Keratinocyte (primary cell): Measurements from ENCODE around the gene CHD2. TPM values are rescaled to one million over a fixed set of nuclear protein-coding genes. Genes with fewer than 3 reads are reported as not detected.

ENCODE experiments used
- DNase-seq: peaks from one replicate; pipeline ENCODE4 v3.0.0-alpha.2; 2011; ENCODE audit warnings: low read depth, missing footprints, low spot score
- FAIRE-seq: peaks from 2 replicates; lab custom pipeline; 2011; peaks lifted over from hg19 to GRCh38; lab: Jason Lieb, UNC
- H2AFZ ChIP-seq: 2 replicates; pipeline ENCODE4 v1.6.0; 2012; ENCODE audit warnings: low read length, control low read depth, inconsistent platforms; ENCODE audit not compliant: control insufficient read depth
- H3K27ac ChIP-seq: 2 replicates; pipeline ENCODE4 v1.5.1; 2011; ENCODE audit warnings: low read length; ENCODE audit not compliant: control insufficient read depth, insufficient read depth
- H3K27me3 ChIP-seq: 3 replicates; pipeline ENCODE4 v1.6.0; 2011; ENCODE audit warnings: low read length; ENCODE audit not compliant: control insufficient read depth, insufficient read depth; ENCODE audit errors: extremely low read depth
- H3K36me3 ChIP-seq, 2 experiments: 2 replicates in 1 of 2; 3 replicates in 1 of 2; pipeline ENCODE4 v1.5.1; 2011; ENCODE audit warnings: low read length in 2 of 2, mild to moderate bottlenecking in 1 of 2; ENCODE audit not compliant: control insufficient read depth in 2 of 2, insufficient read depth in 2 of 2; ENCODE audit errors: extremely low read depth in 1 of 2
- H3K4me1 ChIP-seq: 3 replicates; pipeline ENCODE4 v1.5.1; 2011; ENCODE audit warnings: low read length; ENCODE audit not compliant: control insufficient read depth, insufficient read depth; ENCODE audit errors: extremely low read depth
- H3K4me2 ChIP-seq: 3 replicates; pipeline ENCODE4 v1.6.0; 2011; ENCODE audit warnings: low read depth, low read length; ENCODE audit not compliant: control insufficient read depth, insufficient read depth; ENCODE audit errors: extremely low read depth
- H3K4me3 ChIP-seq, 3 experiments: fragments of 200-600 bp in 1 of 3; sonication (generic) in 1 of 3; 2 replicates in 2 of 3; 3 replicates in 1 of 3; pipeline ENCODE4 v1.5.1; 2011 to 2016; ENCODE audit warnings: low read length in 3 of 3, mild to moderate bottlenecking in 3 of 3, control low read depth in 2 of 3, inconsistent platforms in 1 of 3, low read depth in 1 of 3, mixed read lengths in 1 of 3, mixed run types in 1 of 3, moderate library complexity in 1 of 3; ENCODE audit not compliant: control insufficient read depth in 2 of 3, insufficient read depth in 2 of 3; ENCODE audit errors: extremely low read depth in 1 of 3
- H3K79me2 ChIP-seq: 2 replicates; pipeline ENCODE4 v1.6.0; 2012; ENCODE audit warnings: low read length; ENCODE audit not compliant: control insufficient read depth, insufficient read depth
- H3K9ac ChIP-seq: 3 replicates; pipeline ENCODE4 v1.6.0; 2011; ENCODE audit warnings: low read length; ENCODE audit not compliant: control insufficient read depth, insufficient read depth; ENCODE audit errors: extremely low read depth
- H3K9me1 ChIP-seq: 3 replicates; pipeline ENCODE4 v1.6.0; 2011; ENCODE audit warnings: low read length; ENCODE audit not compliant: control insufficient read depth, insufficient read depth; ENCODE audit errors: extremely low read depth
- H3K9me3 ChIP-seq: 2 replicates; pipeline ENCODE4 v1.5.1; 2012; ENCODE audit warnings: low read depth, low read length; ENCODE audit not compliant: control insufficient read depth
- H4K20me1 ChIP-seq: 3 replicates; pipeline ENCODE4 v1.6.0; 2011; ENCODE audit warnings: low read length; ENCODE audit not compliant: control insufficient read depth, insufficient read depth; ENCODE audit errors: extremely low read depth
- EZH2 ChIP-seq: IDR thresholded peaks from one replicate; pipeline ENCODE4 v1.6.1; 2012; ENCODE audit warnings: inconsistent platforms, mild to moderate bottlenecking, low read length, moderate library complexity
- dilution Hi-C: fragments of 300-500 bp; cut with MboI; formaldehyde crosslinking; loops from one replicate; pipeline ENCODE4 v1.7.0; 2020; ENCODE audit warnings: low sequenced_read_pairs; ENCODE audit not compliant: extremely low pct_ligation_motif_present
- polyA plus RNA-seq, 5 experiments: library from polyadenylated mRNA; depleted of rRNA in 3 of 5; stranded (reverse) in 3 of 5; stranded (forward) in 1 of 5; unstranded in 1 of 5; fragments of >200 nt; gene quantifications; 1 replicate in 1 of 5; 2 replicates in 3 of 5; 3 replicates in 1 of 5; pipeline versions ENCODE4 v1.2.1 to v1.2.3, GENCODE V29; 2011 to 2012; ENCODE audit warnings: missing spikeins in 2 of 5, low read depth in 1 of 5, low replicate concordance in 1 of 5
- TF ChIP-seq, protein P1 (sequence below), 3 experiments: IDR thresholded peaks in 1 of 3; conservative IDR thresholded peaks in 1 of 3; optimal IDR thresholded peaks in 1 of 3; 2 replicates in 2 of 3; 3 replicates in 1 of 3; pipeline versions ENCODE3 to v1.5.1; 2011; ENCODE audit warnings: low read length in 3 of 3, mild to moderate bottlenecking in 3 of 3, moderate library complexity in 2 of 3, control low read depth in 1 of 3, inconsistent platforms in 1 of 3; ENCODE audit not compliant: insufficient read depth in 2 of 3; ENCODE audit errors: extremely low read depth in 1 of 3

The CHD2 gene
- polyA plus RNA-seq, 1 donor (not counting 4 experiments of a cell fraction or from before 2014, with no cell fraction given), result 62.0 TPM

DNA sequence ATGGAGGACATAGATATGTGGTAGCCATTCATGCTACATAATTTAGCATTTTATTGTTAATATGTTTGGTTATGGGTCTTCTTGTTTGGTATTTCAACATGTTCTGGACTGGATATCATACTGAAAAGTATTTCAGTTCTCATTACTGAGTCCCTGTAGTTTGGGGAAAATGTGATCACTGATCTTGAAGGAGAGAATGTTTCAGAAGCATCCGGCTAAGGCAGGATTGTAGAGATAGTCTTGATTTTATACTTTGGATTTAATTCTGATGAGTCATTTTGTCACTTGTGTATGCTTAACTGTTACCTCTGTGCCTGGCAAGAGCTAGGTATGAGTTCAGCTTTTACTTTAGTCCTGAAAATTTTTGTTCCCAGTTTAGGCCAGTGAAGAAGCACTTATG lies 7.1 kb downstream of the CHD2 start:
- Histone ChIP-seq H3K9ac (peak overlapping the region; percentile 91), H3K4me1 (peaks cover 41% of the 10 kb centered on the region), H3K36me3 (peaks cover 3 to 16% of the 10 kb centered on the region in 2 experiments), H2AFZ (no peak overlapping the region), H3K27ac (peak overlapping the region; percentile 93), H3K9me3 (no peaks in the 10 kb centered on the region), H3K27me3 (no peaks in the 10 kb centered on the region), H3K79me2 (peaks cover 92% of the 10 kb centered on the region), H4K20me1 (peaks cover 5% of the 10 kb centered on the region), H3K4me3 (peak overlapping the region in 2 of 3 experiments; percentile 27 to 35), H3K9me1 (peaks cover 4% of the 10 kb centered on the region), H3K4me2 (peak overlapping the region; percentile 75)
- dilution Hi-C loops, result loop anchor here (25.0 kb wide), 1 partner anchor 95 kb away; no protein-coding TSS in a partner anchor
- no peak for FAIRE-seq
- TF ChIP-seq, protein P1, sequence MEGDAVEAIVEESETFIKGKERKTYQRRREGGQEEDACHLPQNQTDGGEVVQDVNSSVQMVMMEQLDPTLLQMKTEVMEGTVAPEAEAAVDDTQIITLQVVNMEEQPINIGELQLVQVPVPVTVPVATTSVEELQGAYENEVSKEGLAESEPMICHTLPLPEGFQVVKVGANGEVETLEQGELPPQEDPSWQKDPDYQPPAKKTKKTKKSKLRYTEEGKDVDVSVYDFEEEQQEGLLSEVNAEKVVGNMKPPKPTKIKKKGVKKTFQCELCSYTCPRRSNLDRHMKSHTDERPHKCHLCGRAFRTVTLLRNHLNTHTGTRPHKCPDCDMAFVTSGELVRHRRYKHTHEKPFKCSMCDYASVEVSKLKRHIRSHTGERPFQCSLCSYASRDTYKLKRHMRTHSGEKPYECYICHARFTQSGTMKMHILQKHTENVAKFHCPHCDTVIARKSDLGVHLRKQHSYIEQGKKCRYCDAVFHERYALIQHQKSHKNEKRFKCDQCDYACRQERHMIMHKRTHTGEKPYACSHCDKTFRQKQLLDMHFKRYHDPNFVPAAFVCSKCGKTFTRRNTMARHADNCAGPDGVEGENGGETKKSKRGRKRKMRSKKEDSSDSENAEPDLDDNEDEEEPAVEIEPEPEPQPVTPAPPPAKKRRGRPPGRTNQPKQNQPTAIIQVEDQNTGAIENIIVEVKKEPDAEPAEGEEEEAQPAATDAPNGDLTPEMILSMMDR (optimal IDR thresholded peaks at IDR 0.05 in 1 of 3, IDR thresholded peaks at IDR 0.05 in 1 of 3, conservative IDR thresholded peaks at IDR 0.05 in 1 of 3; ENCODE audit: extremely low read depth in 1 of 3, insufficient read depth in 2 of 3, low read length in 3 of 3), result no peak
- TF ChIP-seq EZH2, result no peak
- DNase-seq, result no peak

- FAIRE-seq (no peak), DNase-seq (no peak)
- Histone ChIP-seq H3K9me3 (no peaks in the 10 kb centered on the region), H3K79me2 (peaks cover 92% of the 10 kb centered on the region), H3K36me3 (peaks cover 3 to 16% of the 10 kb centered on the region in 2 experiments), H3K27me3 (no peaks in the 10 kb centered on the region), H3K9ac (peak overlapping the region; percentile 91), H3K4me3 (peak overlapping the region in 1 of 3 experiments; percentile 33), H2AFZ (no peak overlapping the region), H3K27ac (peak overlapping the region; percentile 93), H3K4me2 (peak overlapping the region; percentile 75), H3K9me1 (peaks cover 4% of the 10 kb centered on the region), H4K20me1 (peaks cover 5% of the 10 kb centered on the region), H3K4me1 (peaks cover 41% of the 10 kb centered on the region)
- TF ChIP-seq, protein P1 (optimal IDR thresholded peaks at IDR 0.05 in 1 of 3, IDR thresholded peaks at IDR 0.05 in 1 of 3, conservative IDR thresholded peaks at IDR 0.05 in 1 of 3; ENCODE audit: extremely low read depth in 1 of 3, insufficient read depth in 2 of 3, low read length in 3 of 3), result no peak
- TF ChIP-seq EZH2, result no peak
- dilution Hi-C loops, result loop anchor here (25.0 kb wide), 1 partner anchor 96 kb away; no protein-coding TSS in a partner anchor
Observed at GRCh38 chr15:92907896-92908712, 8.0 kb downstream of the CHD2 start.
